Sigmoid colon (tissue), 7 donors: ENCODE measurements around the gene LRFN4. TPM values are rescaled to one million over a fixed set of nuclear protein-coding genes. Genes with fewer than 3 reads are reported as not detected.

ENCODE experiments used
- DNase-seq: peaks from one replicate; pipeline ENCODE4 v3.0.0-alpha.2; 2019
- H3K27ac ChIP-seq, 4 donors: fragments of 200-600 bp; sonication (generic); one replicate each; pipeline ENCODE4 v1.5.1; 2016 to 2019; ENCODE audit warnings: mild to moderate bottlenecking in 1 of 4
- H3K27me3 ChIP-seq, 3 donors: fragments of 200-600 bp; sonication (generic); one replicate each; pipeline ENCODE4 v1.5.1; 2019; ENCODE audit warnings: mild to moderate bottlenecking in 1 of 3
- H3K36me3 ChIP-seq, 4 donors: fragments of 200-600 bp; sonication (generic); one replicate each; pipeline ENCODE4 v1.5.1; 2016 to 2019
- H3K4me1 ChIP-seq, 4 donors: fragments of 200-600 bp; sonication (generic); one replicate each; pipeline ENCODE4 v1.5.1; 2017 to 2019
- H3K4me3 ChIP-seq, 4 donors: fragments of 200-600 bp; sonication (generic); one replicate each; pipeline ENCODE4 v1.5.1; 2017 to 2019; ENCODE audit warnings: mild to moderate bottlenecking in 2 of 4, moderate library complexity in 1 of 4
- H3K9me3 ChIP-seq, 4 donors: fragments of 200-600 bp in 3 of 4; sonication (generic) in 3 of 4; one replicate each; pipeline versions ENCODE4 v1.5.1 to v1.6.1; 2013 to 2019
- CTCF ChIP-seq, 4 experiments: fragments of 450-650 bp in 3 of 4; fragments of 200-600 bp in 1 of 4; IDR thresholded peaks; one replicate each; pipeline ENCODE4 v1.5.1; 2016 to 2019; ENCODE audit warnings: antibody characterized with exemption in 4 of 4, mild to moderate bottlenecking in 3 of 4, moderate library complexity in 2 of 4
- EP300 ChIP-seq, 4 donors: sonication (generic); formaldehyde crosslinking; IDR thresholded peaks; one replicate each; pipeline ENCODE4 v1.6.1; 2017; ENCODE audit warnings: antibody characterized with exemption in 4 of 4
- POLR2A ChIP-seq, 2 donors: fragments of 450-650 bp; IDR thresholded peaks; one replicate each; pipeline ENCODE4 v1.6.1; 2016; ENCODE audit warnings: antibody characterized with exemption in 2 of 2, mild to moderate bottlenecking in 2 of 2, moderate library complexity in 2 of 2
- POLR2AphosphoS5 ChIP-seq, 4 donors: sonication (generic); formaldehyde crosslinking; IDR thresholded peaks; one replicate each; pipeline ENCODE4 v1.6.1; 2017; ENCODE audit warnings: antibody characterized with exemption in 4 of 4
- WGBS, 2 donors: extraction: QIAGEN DNeasy Blood & Tissue Kit; methylation state at CpG; one replicate each; pipeline ENCODE4 v1.1.7; 2013; 5-methylcytosine and 5-hydroxymethylcytosine counted together
- intact Hi-C: fragments of 100-400 bp; cut with DNase I; formaldehyde crosslinking; loops from one replicate; pipeline ENCODE4 v1.15.1; 2023
- polyA plus RNA-seq, 3 donors: library from polyadenylated mRNA; stranded (reverse); fragments of 200-250 nt; gene quantifications; one replicate each; pipeline ENCODE4 v1.2.3, GENCODE V29; 2013
- total RNA-seq, 4 donors: library from RNA; depleted of rRNA; stranded (reverse); fragments of >200 nt; gene quantifications; one replicate each; pipeline ENCODE4 v1.1.0, GENCODE V29; 2016
- donor health status: healthy with polysubstance abuse.
- donor health status: Bipolar disorder and iron deficiency.
- donor health status: healthy.

The LRFN4 gene
- total and polyA plus RNA-seq, 7 donors, result 4.2 to 32.2 (median 4.6) TPM

- TF ChIP-seq EP300 (IDR thresholded peaks at IDR 0.05) (no peak), POLR2A (IDR thresholded peaks at IDR 0.05) (no peak), POLR2AphosphoS5 (IDR thresholded peaks at IDR 0.05) (no peak), CTCF (IDR thresholded peaks at IDR 0.05) (no peak)
- H3K27ac ChIP-seq, result peak overlapping the region in 2 of 4 donors; percentile 92 to 97
- DNase-seq, result peak; percentile 60
- H3K4me1 ChIP-seq, result peaks cover 0 to 36% (median 27%) of the 10 kb centered on the region in 4 donors
- WGBS, 2 donors, result 91 to 92% methylated on average over 12 of the region's 12 CpGs
- H3K4me3 ChIP-seq, result peak overlapping the region in 1 of 4 donors; percentile 90
- intact Hi-C loops, result loop anchor here (5.0 kb wide), 1 partner anchor 38 kb away; no protein-coding TSS in a partner anchor
- H3K27me3 ChIP-seq, result no peaks in the 10 kb centered on the region
- no peaks in the 10 kb centered on the region for H3K9me3 ChIP-seq
- peaks cover 0 to 30% (median 7%) of the 10 kb centered on the region in 4 donors for H3K36me3 ChIP-seq
Observed at GRCh38 chr11:66844496-66845142, 12.2 kb upstream of the LRFN4 start.

- 92 to 94% methylated on average over 15 of the region's 15 CpGs for WGBS, 2 donors
- Histone ChIP-seq H3K27me3 (no peaks in the 10 kb centered on the region), H3K9me3 (no peaks in the 10 kb centered on the region), H3K27ac (no peak overlapping the region), H3K4me1 (peaks cover 0 to 36% (median 27%) of the 10 kb centered on the region in 4 donors), H3K4me3 (no peak overlapping the region), H3K36me3 (peaks cover 0 to 30% (median 7%) of the 10 kb centered on the region in 4 donors)
- TF ChIP-seq POLR2A (IDR thresholded peaks at IDR 0.05) (no peak), CTCF (IDR thresholded peaks at IDR 0.05) (no peak), EP300 (IDR thresholded peaks at IDR 0.05) (no peak)
- intact Hi-C loops, result no loop called here
- DNase-seq, result peak; percentile 63
Observed at GRCh38 chr11:66845143-66845875, 11.6 kb upstream of the LRFN4 start.

GRCh38 chr11:66845876-66846212 lies 11.0 kb upstream of the LRFN4 start:
- peaks cover 0 to 30% (median 7%) of the 10 kb centered on the region in 4 donors for H3K36me3 ChIP-seq
- TF ChIP-seq EP300 (IDR thresholded peaks at IDR 0.05) (no peak), POLR2A (IDR thresholded peaks at IDR 0.05) (no peak), CTCF (IDR thresholded peaks at IDR 0.05) (no peak), POLR2AphosphoS5 (IDR thresholded peaks at IDR 0.05) (no peak)
- H3K4me1 ChIP-seq, result peaks cover 0 to 34% (median 27%) of the 10 kb centered on the region in 4 donors
- WGBS, 2 donors, result 91 to 93% methylated on average over 9 of the region's 9 CpGs
- no peaks in the 10 kb centered on the region for H3K9me3 ChIP-seq
- H3K27me3 ChIP-seq, result no peaks in the 10 kb centered on the region
- DNase-seq, result peak; percentile 35
- H3K4me3 ChIP-seq, result no peak overlapping the region
- no peak overlapping the region for H3K27ac ChIP-seq
- intact Hi-C loops, result no loop called here

GRCh38 chr11:66846671-66847091 lies 10.2 kb upstream of the LRFN4 start:
- peak; percentile 56 for DNase-seq
- H3K4me1 ChIP-seq, result peaks cover 0 to 26% (median 21%) of the 10 kb centered on the region in 4 donors
- intact Hi-C loops, result no loop called here
- TF ChIP-seq EP300 (IDR thresholded peaks at IDR 0.05), result no peak
- no peak for TF ChIP-seq CTCF (IDR thresholded peaks at IDR 0.05)
- no peak for TF ChIP-seq POLR2A (IDR thresholded peaks at IDR 0.05)
- TF ChIP-seq POLR2AphosphoS5 (IDR thresholded peaks at IDR 0.05), result no peak
- H3K36me3 ChIP-seq, result peaks cover 0 to 30% (median 7%) of the 10 kb centered on the region in 4 donors
- H3K9me3 ChIP-seq, result no peaks in the 10 kb centered on the region
- no peak overlapping the region for H3K27ac ChIP-seq
- H3K27me3 ChIP-seq, result no peaks in the 10 kb centered on the region
- H3K4me3 ChIP-seq, result no peak overlapping the region
- 92 to 94% methylated on average over 4 of the region's 4 CpGs for WGBS, 2 donors
